Measurements from ENCODE around the gene MMP7.

Gene MMP7

DNA sequence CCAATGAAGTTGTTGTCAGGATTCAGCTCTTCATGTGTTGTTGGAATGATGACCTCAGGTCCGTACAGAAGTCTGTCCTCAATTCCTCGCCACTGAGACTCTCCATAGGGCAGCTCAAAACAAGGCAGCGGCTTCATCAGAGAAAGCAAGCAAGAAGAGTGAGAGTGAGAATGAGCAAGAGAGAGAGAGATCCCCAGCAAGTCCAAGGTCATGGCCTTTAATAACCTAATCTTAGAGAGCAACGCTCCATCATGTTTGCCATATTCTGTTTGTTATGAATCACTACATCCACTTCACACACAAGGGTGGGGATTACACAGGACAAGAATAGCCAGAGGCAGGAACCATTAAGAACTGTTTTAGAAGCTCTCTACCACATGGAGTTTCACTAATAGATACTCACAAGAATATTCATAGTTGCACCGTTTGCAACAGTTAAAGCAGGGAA lies 23.3 kb upstream of the MMP7 start:
- peak; percentile 78 for DNase-seq (ENCODE audit: low read depth)
- no peak overlapping the region for H3K4me3 ChIP-seq (ENCODE audit: low read depth, low read length)
- TF ChIP-seq, protein P1, sequence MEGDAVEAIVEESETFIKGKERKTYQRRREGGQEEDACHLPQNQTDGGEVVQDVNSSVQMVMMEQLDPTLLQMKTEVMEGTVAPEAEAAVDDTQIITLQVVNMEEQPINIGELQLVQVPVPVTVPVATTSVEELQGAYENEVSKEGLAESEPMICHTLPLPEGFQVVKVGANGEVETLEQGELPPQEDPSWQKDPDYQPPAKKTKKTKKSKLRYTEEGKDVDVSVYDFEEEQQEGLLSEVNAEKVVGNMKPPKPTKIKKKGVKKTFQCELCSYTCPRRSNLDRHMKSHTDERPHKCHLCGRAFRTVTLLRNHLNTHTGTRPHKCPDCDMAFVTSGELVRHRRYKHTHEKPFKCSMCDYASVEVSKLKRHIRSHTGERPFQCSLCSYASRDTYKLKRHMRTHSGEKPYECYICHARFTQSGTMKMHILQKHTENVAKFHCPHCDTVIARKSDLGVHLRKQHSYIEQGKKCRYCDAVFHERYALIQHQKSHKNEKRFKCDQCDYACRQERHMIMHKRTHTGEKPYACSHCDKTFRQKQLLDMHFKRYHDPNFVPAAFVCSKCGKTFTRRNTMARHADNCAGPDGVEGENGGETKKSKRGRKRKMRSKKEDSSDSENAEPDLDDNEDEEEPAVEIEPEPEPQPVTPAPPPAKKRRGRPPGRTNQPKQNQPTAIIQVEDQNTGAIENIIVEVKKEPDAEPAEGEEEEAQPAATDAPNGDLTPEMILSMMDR (IDR thresholded peaks at IDR 0.05; ENCODE audit: insufficient read depth, low read depth, low read length, missing control alignments) = no peak

- TF ChIP-seq, protein P1 (IDR thresholded peaks at IDR 0.05; ENCODE audit: insufficient read depth, low read depth, low read length, missing control alignments) = no peak
- DNase-seq (ENCODE audit: low read depth) = no peak
- no peak overlapping the region for H3K4me3 ChIP-seq (ENCODE audit: low read depth, low read length)
Observed at GRCh38 chr11:102552447-102553194, 22.1 kb upstream of the MMP7 start.

- no peak for DNase-seq (ENCODE audit: low read depth)
- no peak overlapping the region for H3K4me3 ChIP-seq (ENCODE audit: low read depth, low read length)
- TF ChIP-seq, protein P1 (IDR thresholded peaks at IDR 0.05; ENCODE audit: insufficient read depth, low read depth, low read length, missing control alignments) = no peak
Observed at GRCh38 chr11:102552020-102552419, 21.5 kb upstream of the MMP7 start.

- TF ChIP-seq, protein P1 (IDR thresholded peaks at IDR 0.05; ENCODE audit: insufficient read depth, low read depth, low read length, missing control alignments) = no peak
- no peak overlapping the region for H3K4me3 ChIP-seq (ENCODE audit: low read depth, low read length)
- peak; percentile 15 for DNase-seq (ENCODE audit: low read depth)
Observed at GRCh38 chr11:102551169-102551781, 20.7 kb upstream of the MMP7 start.

- DNase-seq (ENCODE audit: low read depth) = peak; percentile 81
- TF ChIP-seq, protein P1 (IDR thresholded peaks at IDR 0.05; ENCODE audit: insufficient read depth, low read depth, low read length, missing control alignments) = no peak
- H3K4me3 ChIP-seq (ENCODE audit: low read depth, low read length) = no peak overlapping the region
Observed at GRCh38 chr11:102546923-102547471, 16.4 kb upstream of the MMP7 start.

DNA sequence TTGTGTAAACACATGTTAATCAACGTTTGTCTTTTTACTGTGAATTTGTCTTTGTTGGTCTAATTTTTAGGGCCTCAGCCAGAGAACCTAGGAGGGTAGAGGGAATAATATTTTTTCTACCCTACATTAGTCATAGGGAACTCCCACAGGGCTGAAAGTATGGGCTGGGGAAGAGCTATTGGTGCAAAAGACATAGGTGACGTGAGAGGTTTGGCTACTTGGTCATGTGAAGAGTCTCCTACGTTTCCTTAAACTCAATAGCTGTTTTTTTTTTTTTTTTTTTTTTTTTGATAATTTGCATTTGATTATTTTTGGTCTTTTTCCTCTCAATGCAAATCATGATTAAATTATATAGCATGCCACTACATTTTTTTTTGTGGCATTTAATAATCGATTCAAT lies 15.9 kb upstream of the MMP7 start:
- peak; percentile 62 for DNase-seq (ENCODE audit: low read depth)
- no peak overlapping the region for H3K4me3 ChIP-seq (ENCODE audit: low read depth, low read length)
- TF ChIP-seq, protein P1 (IDR thresholded peaks at IDR 0.05; ENCODE audit: insufficient read depth, low read depth, low read length, missing control alignments) = no peak

Measured in GM12865 (cell line).